NCI-H1436 treated with DMSO at 0.1 percent for 48 hours (cell line): ENCODE data around the gene DCAF15.

ENCODE experiments used
- DNase-seq: peaks from one replicate; lab custom pipeline; 2025; lab: John Stamatoyannopoulos, UW

Gene DCAF15

DNA sequence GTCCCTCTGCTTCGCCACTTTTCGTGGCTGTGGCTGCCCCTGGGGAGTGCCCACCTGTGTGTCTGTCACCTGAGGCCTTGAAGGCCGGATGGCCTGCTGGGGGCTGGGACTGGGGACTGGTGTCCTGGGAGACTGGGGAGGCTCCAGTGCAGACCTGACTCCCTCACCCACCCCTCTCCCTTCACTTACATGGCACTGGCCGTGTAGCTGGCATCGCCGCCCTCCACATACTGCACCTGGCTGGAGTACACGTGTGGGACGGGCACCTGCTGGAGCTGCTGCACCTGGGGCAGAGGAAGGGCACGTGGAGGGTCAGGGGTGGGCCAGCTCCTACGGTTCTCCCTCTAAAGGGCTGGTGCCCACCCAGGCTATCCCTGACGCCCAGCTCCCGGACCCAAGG lies 25.5 kb downstream of the DCAF15 start:
- no peak for DNase-seq

DNA sequence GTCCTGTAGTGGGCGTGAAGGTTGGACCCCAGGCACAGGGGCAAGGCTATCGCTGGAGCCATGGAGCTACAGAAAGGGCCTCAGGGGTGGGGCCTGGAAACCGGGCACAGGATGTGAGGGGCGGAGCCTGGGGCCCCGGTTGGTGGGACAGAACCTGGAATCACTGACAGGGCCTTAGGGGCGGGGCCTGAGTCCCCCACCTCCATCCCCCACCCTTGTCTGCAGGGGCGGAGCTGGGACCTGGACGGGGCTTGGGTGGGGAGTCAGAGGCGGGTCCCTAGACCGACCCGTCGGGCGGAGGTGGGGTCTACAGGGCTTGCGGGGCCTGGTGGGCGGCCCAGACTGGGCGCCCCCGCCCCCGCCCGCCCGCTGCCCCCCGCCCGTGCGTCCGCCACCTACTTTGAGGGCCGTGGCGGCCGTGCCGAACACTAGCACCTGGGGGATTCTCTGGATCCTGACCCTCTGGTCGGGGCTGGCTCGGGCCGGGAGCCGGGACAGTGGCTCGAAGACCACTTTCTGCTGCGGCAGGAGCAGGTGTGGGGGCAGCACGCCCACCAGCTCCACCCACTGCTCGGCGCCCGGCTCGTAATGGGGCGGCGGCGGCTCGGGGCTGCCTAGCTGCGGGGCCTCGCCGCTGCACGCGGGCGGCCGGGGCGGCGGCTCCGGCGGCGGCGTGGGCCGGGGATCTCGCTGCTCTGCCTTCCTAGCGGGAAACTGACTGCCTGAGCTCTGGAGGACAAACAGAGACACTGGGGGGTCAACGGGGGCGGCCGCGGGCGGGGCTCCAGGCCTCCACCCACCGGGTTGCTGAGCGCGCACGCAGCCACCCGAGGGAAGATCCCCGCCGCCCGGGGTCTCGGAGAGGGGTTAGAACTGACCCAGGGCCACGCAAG lies 26.3 kb downstream of the DCAF15 start:
- DNase-seq = no peak

DNA sequence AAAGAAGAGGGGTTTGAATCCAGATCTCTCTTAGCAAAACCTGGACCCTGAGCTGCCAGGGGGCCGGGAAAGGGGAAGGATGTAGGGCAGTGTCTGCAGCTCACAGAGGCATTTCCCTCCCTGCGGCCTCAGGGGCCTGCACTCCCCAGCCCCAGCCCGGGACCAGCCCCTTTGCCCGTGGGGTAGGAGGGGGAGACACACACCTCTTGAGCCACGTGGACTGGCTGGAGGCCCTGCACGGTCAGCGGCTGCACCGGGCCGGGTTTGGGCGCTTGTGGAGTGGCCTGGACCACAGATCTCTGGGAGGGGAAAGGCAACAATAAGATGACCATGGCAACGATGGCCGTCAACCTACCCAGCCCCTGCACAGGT lies 26.9 kb downstream of the DCAF15 start:
- DNase-seq = no peak

DNA sequence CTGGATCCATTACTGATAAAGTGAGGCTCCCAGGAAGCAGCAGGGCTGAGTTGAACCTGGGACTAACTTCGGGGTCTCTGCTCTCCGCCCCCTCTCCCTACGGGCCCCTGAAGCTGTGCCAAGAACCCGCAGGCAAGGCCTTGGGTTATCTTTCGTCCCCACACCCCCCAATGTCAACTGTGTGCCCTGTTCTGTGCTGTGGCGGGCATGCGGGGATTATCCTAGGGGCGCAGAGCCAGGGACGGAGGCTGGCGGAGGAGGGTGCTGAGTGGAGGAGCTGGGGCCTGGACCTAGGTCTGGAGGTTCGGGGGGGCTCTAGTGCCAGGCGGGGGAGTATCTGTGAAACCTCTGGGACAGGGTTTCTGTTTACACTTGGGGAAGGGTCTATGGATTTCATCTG lies 27.4 kb downstream of the DCAF15 start:
- no peak for DNase-seq

DNA sequence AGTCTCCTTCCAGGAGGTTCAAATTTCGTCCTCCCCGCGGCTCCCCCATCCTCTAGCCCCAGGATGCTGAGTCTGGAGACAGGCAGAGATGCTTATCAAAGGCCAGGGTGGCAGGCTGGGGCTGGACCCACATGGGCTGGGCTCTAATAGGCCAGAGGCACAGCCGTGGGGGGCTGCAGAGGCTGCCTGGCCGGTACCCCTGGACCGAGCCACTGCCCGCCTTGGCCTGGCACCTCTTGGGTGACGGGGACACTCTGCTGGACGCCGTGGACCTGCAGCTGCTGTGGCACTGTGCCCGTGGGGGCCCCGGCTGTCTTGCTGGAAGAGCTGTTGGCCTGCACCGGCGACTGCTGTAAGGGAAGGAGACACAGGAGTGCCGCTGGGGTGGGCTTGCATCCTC lies 28.0 kb downstream of the DCAF15 start:
- DNase-seq = no peak

DNA sequence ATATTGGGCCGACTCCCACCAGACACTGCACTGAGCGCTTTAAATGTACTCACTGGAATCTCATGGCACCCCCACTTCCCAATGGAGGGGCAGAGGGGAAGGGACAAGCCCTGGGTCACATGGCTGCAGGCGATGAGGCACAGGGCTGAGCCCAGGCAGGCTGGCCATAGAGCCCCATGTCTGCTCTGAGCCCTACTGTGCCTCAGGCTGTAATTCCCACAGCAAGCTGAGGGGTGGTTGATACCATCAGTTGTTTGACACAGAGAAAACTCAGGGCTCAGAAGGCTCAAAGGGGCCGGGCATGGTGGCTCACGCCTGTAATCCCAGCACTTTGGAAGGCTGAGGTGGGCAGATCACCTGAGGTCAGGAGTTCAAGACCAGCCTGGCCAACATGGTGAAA lies 28.7 kb downstream of the DCAF15 start:
- no peak for DNase-seq

DNA sequence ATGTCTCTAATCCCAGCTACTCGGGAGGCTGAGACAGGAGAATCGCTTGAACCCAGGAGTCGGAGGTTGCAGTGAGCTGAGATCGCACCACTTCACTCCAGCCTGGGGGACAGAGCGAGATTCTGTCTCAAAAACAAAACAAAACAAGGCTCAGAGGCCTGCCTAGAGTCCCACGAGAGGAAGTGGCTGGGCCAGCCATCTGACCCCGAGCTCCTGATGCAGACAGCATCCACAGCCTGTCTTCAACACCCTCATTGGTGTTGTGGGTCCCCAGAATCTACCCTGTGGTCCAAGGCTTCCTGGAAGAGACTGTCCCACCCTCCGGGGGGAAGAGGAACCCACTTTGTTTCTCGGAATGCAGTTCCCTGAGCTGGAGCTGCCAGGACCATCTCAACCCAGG lies 29.2 kb downstream of the DCAF15 start:
- DNase-seq = no peak

DNA sequence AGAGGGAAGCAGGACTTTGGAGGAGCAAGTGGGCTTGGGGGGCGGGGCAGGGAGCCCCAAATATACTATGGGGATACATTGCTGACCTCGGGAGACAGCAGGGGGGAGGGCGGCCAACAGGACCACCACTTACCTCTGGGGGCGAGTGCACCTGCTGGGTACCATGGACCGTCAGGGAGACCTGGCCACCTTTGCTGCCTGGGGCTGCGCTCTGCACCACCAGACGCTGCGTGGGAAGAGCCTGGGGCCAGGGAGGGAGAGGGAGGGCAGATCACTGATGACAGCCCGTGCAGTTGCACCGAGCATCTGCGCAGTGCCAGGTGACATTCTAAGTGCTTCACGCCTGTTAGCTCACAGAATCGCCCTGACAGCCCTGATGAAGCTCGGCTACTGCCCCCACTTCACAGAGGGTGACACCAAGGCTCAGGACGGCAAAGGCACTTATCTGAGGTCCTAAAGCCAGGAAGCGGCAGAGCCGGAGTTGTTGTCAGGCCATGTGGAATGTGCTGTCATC lies 29.7 kb downstream of the DCAF15 start:
- DNase-seq = no peak

DNA sequence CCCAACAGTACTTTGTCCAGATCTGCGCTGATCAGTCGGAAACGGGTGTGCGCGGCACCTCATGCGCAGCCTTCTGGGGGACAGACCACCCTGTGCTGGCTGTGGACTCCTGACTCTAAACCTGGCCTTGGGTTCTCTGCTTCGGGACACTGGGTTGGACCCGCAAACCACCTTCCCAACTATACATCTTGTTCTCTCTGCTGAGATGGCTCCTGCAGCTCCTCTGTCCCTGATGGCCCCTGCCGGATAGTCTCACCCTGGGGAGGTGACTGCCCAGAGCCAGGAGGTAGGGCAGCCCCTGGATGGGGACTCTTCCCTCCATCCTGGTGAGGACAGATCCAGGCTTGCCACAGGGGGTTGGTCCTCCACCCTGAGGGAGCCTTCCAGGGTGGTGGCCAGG lies 30.5 kb downstream of the DCAF15 start:
- no peak for DNase-seq

DNA sequence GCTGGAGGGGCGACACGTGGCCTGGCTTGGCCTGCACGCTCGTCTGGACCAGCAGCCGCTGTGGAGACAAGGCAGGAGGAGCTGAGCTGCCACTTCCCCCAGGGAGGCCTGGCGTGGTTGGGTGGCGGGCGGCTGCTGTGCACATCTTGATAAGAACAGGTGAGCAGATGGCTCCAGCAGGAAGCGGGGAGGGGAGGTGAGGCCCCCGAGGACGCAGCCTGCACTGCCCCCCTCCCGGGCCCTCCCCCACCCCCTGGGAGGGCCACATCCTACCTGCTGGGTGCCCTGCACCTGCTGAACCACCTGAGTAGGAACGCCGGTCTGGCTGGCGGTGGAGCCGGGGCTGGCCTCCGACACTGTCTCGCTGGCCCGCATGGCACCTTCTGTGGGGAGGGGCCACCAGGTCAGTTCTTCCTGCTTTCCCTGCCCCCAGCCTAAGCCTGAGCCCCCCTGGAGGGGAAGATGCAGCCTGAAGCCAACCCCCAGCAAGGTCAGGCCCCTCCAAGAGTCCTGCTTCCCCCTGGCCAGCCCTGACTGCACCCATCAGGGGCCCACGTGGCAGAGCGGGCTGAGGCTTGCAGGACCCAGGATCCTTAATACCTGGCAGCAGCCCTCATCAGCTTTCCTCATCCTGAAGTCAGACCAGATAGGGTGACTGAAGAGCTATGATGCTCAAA lies 31.0 kb downstream of the DCAF15 start:
- no peak for DNase-seq

DNA sequence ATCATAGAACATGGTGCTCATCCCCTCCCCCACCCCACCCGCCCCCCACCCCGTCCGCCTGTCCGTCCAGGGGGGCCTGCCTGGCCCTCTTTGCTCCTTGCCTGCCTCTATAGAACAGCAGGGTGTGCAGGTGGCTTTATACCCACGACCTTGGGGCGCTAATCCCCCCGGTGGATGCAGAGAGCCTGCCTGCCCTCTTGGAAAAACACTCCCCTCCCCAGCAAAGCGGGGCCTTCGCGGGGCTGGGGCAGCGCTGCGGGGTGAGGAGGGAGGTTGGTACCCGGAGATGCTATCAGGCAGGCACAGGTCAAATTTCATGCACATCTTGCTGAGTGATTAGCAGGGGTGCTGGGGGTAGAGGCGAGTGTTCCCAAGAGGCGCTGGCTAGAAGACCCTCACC lies 31.9 kb downstream of the DCAF15 start:
- no peak for DNase-seq

DNA sequence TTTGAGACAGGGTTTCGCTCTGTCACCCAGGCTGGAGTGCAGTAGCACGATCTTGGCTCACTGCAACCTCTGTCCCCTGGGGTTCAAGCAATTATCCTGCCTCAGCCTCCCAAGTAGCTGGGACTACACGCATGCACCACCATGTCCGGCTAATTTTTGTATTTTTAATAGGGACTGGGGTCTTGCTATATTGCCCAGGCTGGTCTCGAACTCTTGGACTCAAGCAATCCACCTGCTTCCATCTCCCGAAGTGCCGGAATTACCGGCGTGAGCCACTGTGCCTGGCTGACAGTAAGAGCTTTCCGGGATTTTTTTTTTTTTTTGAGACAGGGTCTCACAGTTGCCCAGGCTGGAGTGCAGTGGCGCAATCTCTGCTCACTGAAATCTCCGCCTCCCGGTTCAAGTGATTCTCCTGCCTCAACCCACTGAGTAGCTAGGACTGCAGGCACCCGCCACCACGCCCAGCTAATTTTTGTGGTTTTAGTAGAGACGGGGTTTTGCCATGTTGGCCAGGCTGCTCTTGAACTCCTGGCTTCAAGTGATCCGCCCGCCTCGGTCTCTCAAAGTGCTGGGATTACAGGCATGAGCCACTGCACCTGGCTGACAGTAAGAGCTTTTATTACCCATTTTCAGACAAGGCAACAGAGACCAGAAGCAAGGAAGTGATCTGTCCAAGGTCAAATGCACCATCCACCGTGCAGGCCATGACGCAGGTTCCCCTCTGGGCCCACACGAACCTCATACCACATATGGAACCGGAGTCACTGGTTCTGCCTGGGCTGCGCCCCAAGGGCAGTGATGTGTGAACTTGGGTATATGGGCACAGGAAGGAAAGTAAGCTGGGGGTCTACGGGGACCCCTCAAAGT lies 32.8 kb downstream of the DCAF15 start:
- DNase-seq = no peak

DNA sequence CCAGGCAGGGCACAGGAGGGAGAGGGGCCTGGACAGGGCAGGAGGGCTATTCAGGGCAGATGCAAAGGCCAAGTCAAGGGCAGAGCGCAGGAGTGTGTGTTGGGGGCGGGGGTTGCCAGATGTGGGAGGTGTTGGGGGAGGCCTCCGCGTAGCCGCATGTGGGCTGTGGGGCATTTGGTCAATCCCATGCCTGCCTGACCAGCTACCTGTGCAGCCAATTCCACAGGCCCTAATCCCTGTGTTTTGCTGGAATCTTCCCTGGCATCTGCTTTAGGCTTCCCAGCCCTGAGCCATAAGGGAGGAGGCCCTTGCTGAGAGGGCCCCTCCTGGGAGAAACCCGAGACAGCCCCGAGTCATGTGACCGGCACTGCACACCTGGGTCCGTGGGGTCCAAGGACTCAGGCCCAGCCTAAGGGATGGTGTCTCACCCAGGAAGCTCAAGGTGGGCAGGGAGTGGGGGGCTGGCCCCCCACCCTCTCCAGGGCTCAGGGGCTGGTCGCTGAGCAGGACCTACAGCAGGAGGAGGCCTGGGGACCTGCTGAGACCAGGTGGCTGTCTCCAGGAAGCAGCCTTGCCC lies 33.5 kb downstream of the DCAF15 start:
- peak; percentile 27 for DNase-seq

DNA sequence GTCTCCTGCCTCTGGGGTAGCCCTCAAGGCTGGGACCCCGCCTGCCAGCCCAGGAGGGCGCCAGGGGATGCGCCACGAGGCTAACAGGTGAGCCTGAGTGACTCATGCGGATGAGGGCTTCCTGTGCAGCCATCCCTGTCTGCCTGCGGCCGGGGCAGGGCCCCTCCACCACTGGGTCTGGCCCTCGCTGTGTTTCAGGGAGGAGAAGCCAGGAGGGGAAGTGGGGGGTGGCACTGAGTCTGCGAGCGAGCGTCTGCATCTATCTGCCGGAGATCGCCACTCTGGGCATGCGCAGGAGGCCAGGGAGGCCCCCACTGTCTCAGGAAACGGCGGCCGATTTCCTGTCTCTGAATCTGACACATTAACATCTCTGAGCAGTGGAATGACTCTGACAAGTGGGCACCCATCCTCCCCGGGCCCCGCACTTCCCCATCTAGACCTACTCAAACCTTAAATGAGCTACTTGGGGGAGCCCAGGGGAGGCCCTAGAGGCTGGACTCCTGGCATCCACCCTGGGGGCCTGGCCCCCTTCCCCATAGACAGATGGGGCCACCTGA lies 34.1 kb downstream of the DCAF15 start:
- DNase-seq = peak; percentile 31

DNA sequence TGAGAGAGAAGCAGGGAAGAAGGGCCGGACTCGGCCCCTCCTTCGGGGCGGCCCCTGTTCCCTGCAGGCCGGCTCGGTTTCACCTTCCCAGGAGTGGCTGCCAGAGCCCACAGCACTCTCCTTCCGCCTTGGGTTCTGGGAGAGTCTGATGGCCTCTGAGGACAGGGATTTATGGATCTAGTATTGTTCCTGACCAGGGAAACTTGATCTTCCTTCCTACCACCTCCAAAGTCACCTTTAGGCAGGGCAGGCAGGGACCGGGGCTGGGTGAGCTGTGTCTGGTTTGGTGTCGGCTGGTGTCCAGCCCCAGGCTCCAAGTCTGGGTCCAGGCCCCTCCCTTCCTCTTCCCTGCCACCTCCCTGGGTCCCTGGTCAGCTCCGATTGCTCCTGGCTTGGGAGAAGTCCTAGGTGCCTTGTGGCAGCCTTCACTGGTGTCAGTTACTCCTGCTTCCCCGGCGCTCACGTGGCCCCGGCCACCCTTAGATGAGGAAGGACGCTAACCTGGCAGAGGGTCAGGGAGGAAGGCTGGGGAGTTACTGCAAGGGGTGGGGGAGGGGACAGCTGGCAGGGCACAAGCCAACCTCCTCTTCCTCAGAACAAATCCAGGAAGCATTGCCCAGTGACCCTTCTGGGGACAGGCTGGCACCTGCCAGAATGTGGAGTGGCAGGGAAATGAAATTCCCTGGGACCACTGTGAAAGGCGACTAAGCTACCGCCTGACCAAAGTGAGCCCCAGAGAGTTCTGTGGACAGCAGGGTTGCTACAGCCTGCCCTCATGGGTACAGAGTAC lies 35.0 kb downstream of the DCAF15 start:
- no peak for DNase-seq

DNA sequence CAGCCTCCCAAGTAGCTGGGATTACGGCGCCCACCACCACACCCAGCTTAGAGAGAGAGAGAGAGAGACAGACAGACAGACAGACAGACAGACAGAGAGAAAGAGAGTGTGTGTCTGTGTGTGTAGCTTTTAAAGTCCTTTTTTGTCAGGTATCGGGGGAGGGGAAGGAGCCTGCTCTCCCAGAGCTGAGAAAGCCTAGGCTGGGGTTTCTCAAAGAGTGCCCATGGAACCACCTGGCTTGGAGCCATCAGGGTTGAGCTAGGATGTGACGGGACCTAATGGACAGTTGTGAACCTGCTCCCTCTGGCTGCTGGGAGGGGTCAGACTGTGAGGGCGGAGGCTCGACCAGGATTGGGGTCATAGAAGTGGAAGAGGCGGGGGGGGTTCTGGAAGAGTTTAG lies 37.2 kb downstream of the DCAF15 start:
- DNase-seq = no peak

DNA sequence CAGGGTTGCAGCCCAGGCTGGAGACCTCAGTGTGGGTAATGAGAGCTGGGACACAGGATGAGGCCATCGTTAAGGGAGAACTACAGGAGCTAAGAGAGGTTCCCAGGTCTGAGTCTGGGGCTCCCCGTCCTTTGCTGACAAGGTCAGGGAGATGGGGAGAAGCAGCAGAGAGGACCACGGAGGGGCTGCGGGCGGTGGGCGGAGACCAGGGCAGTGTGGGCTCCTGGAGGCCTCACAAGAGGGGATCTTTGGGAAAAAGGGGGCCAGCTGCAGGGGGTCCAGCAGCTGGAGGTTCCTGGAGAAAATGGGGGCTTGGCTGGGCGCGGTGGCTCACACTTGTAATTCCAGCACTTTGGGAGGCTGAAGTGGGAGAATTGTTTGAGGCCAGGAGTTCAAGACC lies 37.8 kb downstream of the DCAF15 start:
- DNase-seq = no peak

DNA sequence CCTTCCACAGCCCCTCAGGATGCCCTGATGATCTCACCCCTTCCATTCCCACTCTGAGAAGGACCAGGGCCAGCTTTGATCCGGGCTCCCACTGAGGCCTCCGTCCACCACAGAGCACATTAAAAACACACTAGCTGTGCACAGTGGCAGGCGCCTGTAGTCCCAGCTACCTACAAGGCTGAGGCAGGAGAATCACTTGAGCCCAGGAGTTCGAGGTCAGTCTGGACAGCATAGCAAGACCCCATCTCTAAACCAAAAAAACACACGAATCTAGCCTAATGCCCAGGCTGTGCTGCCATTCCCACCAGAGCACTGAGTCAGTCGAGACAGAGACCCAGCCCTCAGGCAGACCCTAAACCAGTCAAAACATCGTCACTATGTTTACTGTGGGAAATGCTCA lies 39.7 kb downstream of the DCAF15 start:
- DNase-seq = no peak

DNA sequence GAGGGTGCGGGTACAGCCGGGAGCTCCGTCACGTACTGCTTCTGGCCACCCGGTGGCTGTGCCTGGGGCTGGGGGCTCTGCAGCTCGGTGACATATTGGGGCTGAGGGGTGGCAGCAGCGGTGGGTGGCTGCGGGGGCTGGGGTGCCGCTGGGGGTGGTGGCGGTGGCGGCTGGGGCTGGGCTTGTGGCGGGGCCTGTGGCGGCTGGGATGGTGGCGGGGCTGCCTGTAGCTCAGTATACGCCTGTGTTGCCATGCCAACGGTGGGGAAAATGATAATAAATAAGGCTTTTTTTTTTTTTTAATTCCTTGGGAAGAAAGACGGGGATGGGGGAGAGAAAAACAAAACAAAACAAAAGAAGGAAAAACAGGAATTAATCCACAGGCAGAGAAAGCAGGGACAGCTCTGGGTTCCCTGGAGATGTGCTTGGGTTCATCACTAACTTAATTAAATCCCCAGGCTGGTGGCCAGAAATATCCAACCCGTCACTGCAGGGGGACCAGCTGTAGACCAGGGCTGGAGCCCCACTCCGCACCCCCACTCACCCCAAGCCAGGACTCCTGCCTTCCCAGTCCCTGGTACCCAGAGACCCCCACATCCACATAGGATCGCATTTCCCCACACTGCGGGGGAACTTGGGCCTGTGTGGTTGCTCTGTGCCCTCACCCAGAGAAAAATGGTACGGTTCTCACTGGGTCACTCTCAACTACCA lies 41.4 kb downstream of the DCAF15 start:
- no peak for DNase-seq

DNA sequence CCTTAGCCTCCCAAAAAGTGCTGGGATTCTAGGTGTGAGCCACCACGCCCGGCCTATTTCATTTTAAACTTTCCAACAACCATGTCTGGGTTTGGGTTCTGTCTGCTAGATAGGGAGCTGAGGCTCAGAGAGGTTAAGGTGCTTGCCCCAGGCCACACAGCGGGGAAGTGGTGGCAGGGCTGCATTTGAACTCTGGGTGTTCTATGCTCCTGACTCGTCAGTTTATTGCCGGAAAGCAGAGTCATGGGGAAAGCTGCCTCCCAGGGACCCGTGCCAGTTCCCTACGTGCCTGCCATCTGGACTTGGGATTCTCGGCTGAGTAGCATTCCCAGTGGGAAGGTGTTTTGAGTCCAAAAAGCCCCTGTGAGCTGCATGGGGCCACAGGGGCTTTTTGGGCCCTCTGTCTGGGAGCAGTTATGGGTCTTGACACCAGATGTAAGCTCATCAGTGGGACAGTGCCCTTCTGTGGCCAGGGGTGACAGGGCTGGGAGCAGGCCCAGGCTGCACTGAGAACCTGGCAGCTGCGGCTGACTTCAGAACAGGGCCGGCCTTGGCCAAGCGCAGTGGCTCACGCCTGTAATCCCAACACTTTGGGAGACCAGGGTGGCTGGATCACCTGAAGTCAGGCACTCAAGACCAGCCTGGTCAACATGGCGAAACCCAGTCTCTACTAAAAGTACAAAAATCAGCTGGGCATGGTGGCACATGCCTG lies 42.9 kb downstream of the DCAF15 start:
- DNase-seq = no peak
